Neuronal stem cell (in vitro differentiated cells): ENCODE data around the gene PEX14.
A peak's percentile ranks its signal among the peaks of the same experiment; 100 is the strongest.

Experiments used
- DNase-seq: peaks from one replicate; pipeline ENCODE4 v3.0.0-alpha.2; 2013; ENCODE audit warnings: low spot score
- H2AFZ ChIP-seq: one replicate; pipeline ENCODE4 v1.6.1; 2013; ENCODE audit warnings: mild to moderate bottlenecking, low read length, inconsistent platforms
- H2AK5ac ChIP-seq: 2 replicates; pipeline ENCODE4 v1.6.1; 2013; ENCODE audit warnings: low read depth, mild to moderate bottlenecking, inconsistent platforms, low read length, moderate library complexity, mixed read lengths
- H2BK120ac ChIP-seq: 2 replicates; pipeline ENCODE4 v1.6.1; 2013; ENCODE audit warnings: low read depth, mild to moderate bottlenecking, inconsistent platforms, low read length, moderate library complexity, mixed read lengths
- H2BK12ac ChIP-seq: one replicate; pipeline ENCODE4 v1.6.1; 2013; ENCODE audit warnings: low read length, inconsistent platforms
- H2BK15ac ChIP-seq: 2 replicates; pipeline ENCODE4 v1.6.1; 2013; ENCODE audit warnings: mild to moderate bottlenecking, low read length, inconsistent platforms, mixed read lengths
- H2BK5ac ChIP-seq: one replicate; pipeline ENCODE4 v1.6.1; 2013; ENCODE audit warnings: inconsistent platforms, mild to moderate bottlenecking, low read length, moderate library complexity
- H3K14ac ChIP-seq: one replicate; pipeline ENCODE4 v1.6.1; 2013; ENCODE audit warnings: low read length, inconsistent platforms
- H3K18ac ChIP-seq: 2 replicates; pipeline ENCODE4 v1.6.1; 2013; ENCODE audit warnings: low read length, inconsistent platforms
- H3K23ac ChIP-seq: 2 replicates; pipeline ENCODE4 v1.6.1; 2013; ENCODE audit warnings: low read depth, mild to moderate bottlenecking, mixed read lengths, low read length, inconsistent platforms; ENCODE audit not compliant: poor library complexity
- H3K27ac ChIP-seq: replicated peaks from 3 replicates; pipeline ENCODE4 v1.5.1; 2013; ENCODE audit warnings: low read length, inconsistent platforms
- H3K27me3 ChIP-seq, 3 experiments: 2 replicates each; pipeline ENCODE4 v1.6.1; 2013; ENCODE audit warnings: low read length in 3 of 3, mild to moderate bottlenecking in 2 of 3, inconsistent platforms in 1 of 3, low read depth in 1 of 3, mixed read lengths in 1 of 3, moderate library complexity in 1 of 3; ENCODE audit not compliant: control insufficient read depth in 3 of 3, insufficient read depth in 3 of 3
- H3K36me3 ChIP-seq, 2 donors: replicated peaks in 1 of 2; 2 replicates each; pipeline ENCODE4 v1.6.1; 2013; ENCODE audit warnings: low read length in 2 of 2; ENCODE audit not compliant: control insufficient read depth in 2 of 2, insufficient read depth in 2 of 2
- H3K4ac ChIP-seq: 2 replicates; pipeline ENCODE4 v1.6.1; 2013; ENCODE audit warnings: inconsistent platforms, mild to moderate bottlenecking, low read length, moderate library complexity
- H3K4me1 ChIP-seq, 2 donors: 1 replicate in 1 of 2; 2 replicates in 1 of 2; pipeline ENCODE4 v1.6.1; 2013; ENCODE audit warnings: low read length in 2 of 2, low read depth in 1 of 2; ENCODE audit not compliant: control insufficient read depth in 2 of 2, insufficient read depth in 1 of 2
- H3K4me2 ChIP-seq: one replicate; pipeline ENCODE4 v1.6.1; 2013; ENCODE audit warnings: mild to moderate bottlenecking, low read length, inconsistent platforms; ENCODE audit not compliant: insufficient read depth, poor library complexity, severe bottlenecking
- H3K4me3 ChIP-seq, 2 donors: 2 replicates each; pipeline ENCODE4 v1.5.1; 2013; ENCODE audit warnings: low read length in 2 of 2, mild to moderate bottlenecking in 2 of 2, inconsistent platforms in 1 of 2, moderate library complexity in 1 of 2
- H3K79me1 ChIP-seq: one replicate; pipeline ENCODE4 v1.6.1; 2013; ENCODE audit warnings: low read depth, mild to moderate bottlenecking, inconsistent platforms, low read length, moderate library complexity
- H3K9ac ChIP-seq: one replicate; pipeline ENCODE4 v1.6.1; 2013; ENCODE audit warnings: mild to moderate bottlenecking, low read depth, low read length, inconsistent platforms; ENCODE audit not compliant: poor library complexity
- H3K9me3 ChIP-seq, 2 donors: replicated peaks in 1 of 2; 2 replicates each; pipeline versions ENCODE3 to v1.6.1; 2013; ENCODE audit warnings: low read length in 2 of 2, mild to moderate bottlenecking in 2 of 2, inconsistent platforms in 1 of 2, low read depth in 1 of 2, mixed read lengths in 1 of 2, moderate library complexity in 1 of 2; ENCODE audit not compliant: control insufficient read depth in 2 of 2, insufficient read depth in 1 of 2
- H4K8ac ChIP-seq: one replicate; pipeline ENCODE4 v1.6.1; 2013; ENCODE audit warnings: low read depth, mild to moderate bottlenecking, inconsistent platforms, low read length, moderate library complexity
- H4K91ac ChIP-seq: one replicate; pipeline ENCODE4 v1.6.1; 2013; ENCODE audit warnings: low read length, low read depth, mild to moderate bottlenecking, inconsistent platforms; ENCODE audit not compliant: poor library complexity
- WGBS, 2 donors: extraction: QIAGEN DNeasy Blood & Tissue Kit; methylation state at CpG; one replicate each; pipeline ENCODE4 v1.1.7; 2013; ENCODE audit warnings: missing lambda C conversion rate in 2 of 2, mixed read lengths in 1 of 2; ENCODE audit not compliant: insufficient read length in 2 of 2, insufficient replicate concordance in 1 of 2; ENCODE audit errors: extremely low coverage in 2 of 2; 5-methylcytosine and 5-hydroxymethylcytosine counted together

PEX14 gene

GRCh38 chr1:10657088-10657847, 182.5 kb downstream of the PEX14 start:
- DNase-seq = no peak
- H3K4me3 ChIP-seq = no peak overlapping the region
- no peak overlapping the region for H3K9ac ChIP-seq
- H2BK12ac ChIP-seq = peak overlapping the region; percentile 35
- peak overlapping the region; percentile 19 for H3K4ac ChIP-seq
- H4K91ac ChIP-seq = no peak overlapping the region
- H2BK120ac ChIP-seq = no peak overlapping the region
- peaks cover 0 to 4% of the 10 kb centered on the region in 2 donors for H3K4me1 ChIP-seq
- H2BK15ac ChIP-seq = no peak overlapping the region
- peak overlapping the region; percentile 77 for H3K23ac ChIP-seq
- no CpG with 5 or more reads among the region's 29 CpGs for WGBS, 2 donors
- no peak overlapping the region for H3K14ac ChIP-seq
- peak overlapping the region; percentile 83 for H2AK5ac ChIP-seq
- no peak overlapping the region for H3K18ac ChIP-seq
- H3K27me3 ChIP-seq = no peaks in the 10 kb centered on the region
- no peaks in the 10 kb centered on the region for H3K79me1 ChIP-seq
- H3K27ac ChIP-seq = no peak overlapping the region
- peak overlapping the region; percentile 48 for H2BK5ac ChIP-seq
- H3K4me2 ChIP-seq = no peak overlapping the region
- no peak overlapping the region for H4K8ac ChIP-seq
- peaks cover 0 to 2% of the 10 kb centered on the region in 2 donors for H3K9me3 ChIP-seq
- H2AFZ ChIP-seq = no peak overlapping the region
- H3K36me3 ChIP-seq = peaks cover 0 to 10% of the 10 kb centered on the region in 2 donors

- Histone ChIP-seq H3K14ac (peak overlapping the region; percentile 17), H3K4me3 (no peak overlapping the region), H3K27me3 (no peaks in the 10 kb centered on the region), H3K9ac (peak overlapping the region; percentile 1), H3K4ac (no peak overlapping the region), H4K8ac (peak overlapping the region; percentile 43), H3K27ac (no peak overlapping the region), H3K18ac (peak overlapping the region; percentile 66), H2AK5ac (no peak overlapping the region), H2BK15ac (no peak overlapping the region), H3K9me3 (peaks cover 0 to 2% of the 10 kb centered on the region in 2 donors), H2BK5ac (no peak overlapping the region), H3K4me1 (peaks cover 7 to 12% of the 10 kb centered on the region in 2 donors), H3K36me3 (peaks cover 0 to 9% of the 10 kb centered on the region in 2 donors), H2BK120ac (no peak overlapping the region), H4K91ac (no peak overlapping the region), H3K79me1 (no peaks in the 10 kb centered on the region), H3K4me2 (no peak overlapping the region), H2BK12ac (no peak overlapping the region), H3K23ac (no peak overlapping the region), H2AFZ (no peak overlapping the region)
- no CpG with 5 or more reads among the region's 19 CpGs for WGBS, 2 donors
- no peak for DNase-seq
These were observed 183.8 kb downstream of the PEX14 start for GRCh38 chr1:10658396-10659066.

GRCh38 chr1:10659218-10659617, 184.5 kb downstream of the PEX14 start:
- Histone ChIP-seq H2BK12ac (no peak overlapping the region), H3K9ac (peak overlapping the region; percentile 50), H3K4me3 (no peak overlapping the region), H4K8ac (no peak overlapping the region), H3K27me3 (no peaks in the 10 kb centered on the region), H2BK5ac (no peak overlapping the region), H2AK5ac (no peak overlapping the region), H3K4me1 (peaks cover 13 to 18% of the 10 kb centered on the region in 2 donors), H3K23ac (peak overlapping the region; percentile 82), H2AFZ (no peak overlapping the region), H3K79me1 (no peaks in the 10 kb centered on the region), H3K18ac (no peak overlapping the region), H3K9me3 (peaks cover 0 to 2% of the 10 kb centered on the region in 2 donors), H2BK120ac (peak overlapping the region; percentile 54), H4K91ac (no peak overlapping the region), H2BK15ac (peak overlapping the region; percentile 13), H3K14ac (no peak overlapping the region), H3K27ac (no peak overlapping the region), H3K4ac (no peak overlapping the region), H3K36me3 (peaks cover 0 to 6% of the 10 kb centered on the region in 2 donors), H3K4me2 (no peak overlapping the region)
- DNase-seq = no peak
- WGBS, 2 donors = no CpG with 5 or more reads among the region's 18 CpGs
